GM13976 (cell line): ENCODE data around the gene ANKMY1.

ENCODE experiments used
- DNase-seq: peaks from one replicate; pipeline ENCODE4 v3.0.0; 2012; ENCODE audit warnings: low spot score
- CTCF ChIP-seq: IDR thresholded peaks from 2 replicates; pipeline ENCODE4 v1.5.1; 2012; ENCODE audit warnings: borderline replicate concordance, mild to moderate bottlenecking; ENCODE audit not compliant: insufficient read depth; ENCODE audit errors: extremely low read depth, missing control alignments, control extremely low read depth
- in situ Hi-C: fragments of 300-500 bp; cut with MboI; formaldehyde crosslinking; loops from one replicate; pipeline ENCODE4 v1.12.0; 2022; ENCODE audit warnings: low sequenced_read_pairs, mixed read lengths, inconsistent platforms; ENCODE audit not compliant: unreplicated experiment

The ANKMY1 gene

GRCh38 chr2:240579771-240580614 is 22.2 kb upstream of the ANKMY1 start:
- peak; percentile 68 for TF ChIP-seq CTCF
- in situ Hi-C loops = no loop called here
- DNase-seq = peak; percentile 69

- no peak for DNase-seq
- in situ Hi-C loops = no loop called here
- no peak for TF ChIP-seq CTCF
Measured at GRCh38 chr2:240579071-240579762, 21.4 kb upstream of the ANKMY1 start.

GRCh38 chr2:240578488-240578887 is 20.7 kb upstream of the ANKMY1 start:
- TF ChIP-seq CTCF = no peak
- DNase-seq = no peak
- in situ Hi-C loops = no loop called here

GRCh38 chr2:240578110-240578450 is 20.3 kb upstream of the ANKMY1 start:
- in situ Hi-C loops = no loop called here

GRCh38 chr2:240577281-240578109 is 19.7 kb upstream of the ANKMY1 start:
- no peak for TF ChIP-seq CTCF
- DNase-seq = no peak
- in situ Hi-C loops = no loop called here

More at GRCh38 chr2:240578110-240578450, 20.3 kb upstream of the ANKMY1 start:
- TF ChIP-seq CTCF = no peak
- DNase-seq = no peak
